ENCODE measurements around the gene ASCL5.

The ASCL5 gene

DNA sequence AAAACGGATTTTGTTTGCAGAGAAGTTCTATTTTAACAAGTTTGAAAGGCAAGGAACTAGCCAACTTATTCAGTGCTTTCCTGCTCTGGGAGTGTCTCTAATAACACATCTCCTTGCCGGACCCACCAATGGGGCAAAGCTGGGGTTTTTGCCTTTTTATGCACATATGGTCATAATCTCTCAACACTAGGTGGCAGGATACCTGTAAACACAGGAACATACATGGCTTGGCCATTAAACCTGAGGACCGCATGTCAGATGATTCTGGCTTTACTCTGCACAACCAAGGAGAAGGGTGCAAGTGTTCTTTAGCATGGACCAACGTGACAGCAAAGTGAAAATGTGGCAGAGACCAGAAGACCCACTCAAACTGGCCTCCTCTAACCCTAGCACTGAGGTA is 22.4 kb upstream of the ASCL5 start:
- Histone ChIP-seq H3K9ac (ENCODE audit: low read length) (no peak overlapping the region), H3K9me3 (ENCODE audit: insufficient read depth, low read length) (no peaks in the 10 kb centered on the region), H3K4me2 (ENCODE audit: low read depth, low read length, poor library complexity, severe bottlenecking) (no peak overlapping the region), H3K27me3 (ENCODE audit: low read length) (no peaks in the 10 kb centered on the region), H2AFZ (ENCODE audit: low read depth, low read length, severe bottlenecking) (no peak overlapping the region), H3K79me2 (ENCODE audit: insufficient read depth, low read length) (no peaks in the 10 kb centered on the region), H3K9me2 (replicated peaks; ENCODE audit: insufficient read depth, low read length) (no peaks in the 10 kb centered on the region), H3K4me3 (ENCODE audit: insufficient read depth, low read length, poor library complexity, severe bottlenecking) (no peak overlapping the region), H3F3A (ENCODE audit: insufficient read depth) (no peaks in the 10 kb centered on the region), H3K36me3 (ENCODE audit: low read length) (no peaks in the 10 kb centered on the region), H3K27ac (ENCODE audit: low read depth, low read length) (no peak overlapping the region), H4K20me1 (ENCODE audit: low read depth, low read length) (no peaks in the 10 kb centered on the region)
- no peak for TF ChIP-seq EZH2phosphoT487 (conservative IDR thresholded peaks at IDR 0.05; ENCODE audit: low read length)
- TF ChIP-seq, protein P1, sequence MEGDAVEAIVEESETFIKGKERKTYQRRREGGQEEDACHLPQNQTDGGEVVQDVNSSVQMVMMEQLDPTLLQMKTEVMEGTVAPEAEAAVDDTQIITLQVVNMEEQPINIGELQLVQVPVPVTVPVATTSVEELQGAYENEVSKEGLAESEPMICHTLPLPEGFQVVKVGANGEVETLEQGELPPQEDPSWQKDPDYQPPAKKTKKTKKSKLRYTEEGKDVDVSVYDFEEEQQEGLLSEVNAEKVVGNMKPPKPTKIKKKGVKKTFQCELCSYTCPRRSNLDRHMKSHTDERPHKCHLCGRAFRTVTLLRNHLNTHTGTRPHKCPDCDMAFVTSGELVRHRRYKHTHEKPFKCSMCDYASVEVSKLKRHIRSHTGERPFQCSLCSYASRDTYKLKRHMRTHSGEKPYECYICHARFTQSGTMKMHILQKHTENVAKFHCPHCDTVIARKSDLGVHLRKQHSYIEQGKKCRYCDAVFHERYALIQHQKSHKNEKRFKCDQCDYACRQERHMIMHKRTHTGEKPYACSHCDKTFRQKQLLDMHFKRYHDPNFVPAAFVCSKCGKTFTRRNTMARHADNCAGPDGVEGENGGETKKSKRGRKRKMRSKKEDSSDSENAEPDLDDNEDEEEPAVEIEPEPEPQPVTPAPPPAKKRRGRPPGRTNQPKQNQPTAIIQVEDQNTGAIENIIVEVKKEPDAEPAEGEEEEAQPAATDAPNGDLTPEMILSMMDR (IDR thresholded peaks at IDR 0.05; ENCODE audit: insufficient read depth, low read length, poor library complexity, severe bottlenecking), result peak; percentile 59

DNA sequence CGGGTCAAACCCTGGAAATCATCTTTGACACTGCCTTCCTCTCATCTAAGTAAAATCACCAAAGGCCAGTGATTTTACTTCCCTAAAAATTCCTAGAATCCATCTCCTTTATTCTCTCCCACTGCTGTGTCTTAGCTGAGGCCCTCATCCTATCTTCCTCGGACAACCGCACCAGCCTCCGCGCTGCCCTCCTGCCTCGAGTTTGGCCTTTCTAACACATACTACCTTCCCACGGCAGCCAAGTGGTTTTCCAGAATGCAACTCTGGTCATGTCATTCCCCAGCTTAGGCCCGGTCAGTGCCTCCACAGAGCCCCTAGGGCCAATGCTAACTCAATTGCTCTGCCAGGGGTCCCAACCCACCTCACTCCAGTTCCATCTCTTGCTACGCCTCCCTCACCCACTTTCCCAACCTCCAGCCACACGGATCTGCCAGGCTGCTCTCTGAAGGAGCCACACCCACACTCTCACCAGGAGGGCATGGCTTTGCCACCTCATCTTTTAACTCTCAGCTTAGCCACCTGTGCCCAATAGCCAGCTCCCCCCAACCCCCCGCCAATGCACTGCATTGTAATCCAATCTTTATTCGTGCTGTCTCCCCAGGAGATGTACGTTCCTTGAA is 20.5 kb upstream of the ASCL5 start:
- Histone ChIP-seq H3K27me3 (ENCODE audit: low read length) (no peaks in the 10 kb centered on the region), H3K27ac (ENCODE audit: low read depth, low read length) (no peak overlapping the region), H4K20me1 (ENCODE audit: low read depth, low read length) (no peaks in the 10 kb centered on the region), H3F3A (ENCODE audit: insufficient read depth) (no peaks in the 10 kb centered on the region), H2AFZ (ENCODE audit: low read depth, low read length, severe bottlenecking) (no peak overlapping the region), H3K4me2 (ENCODE audit: low read depth, low read length, poor library complexity, severe bottlenecking) (no peak overlapping the region), H3K4me3 (ENCODE audit: insufficient read depth, low read length, poor library complexity, severe bottlenecking) (no peak overlapping the region), H3K9ac (ENCODE audit: low read length) (no peak overlapping the region), H3K9me3 (ENCODE audit: insufficient read depth, low read length) (no peaks in the 10 kb centered on the region), H3K9me2 (replicated peaks; ENCODE audit: insufficient read depth, low read length) (no peaks in the 10 kb centered on the region), H3K36me3 (ENCODE audit: low read length) (no peaks in the 10 kb centered on the region), H3K79me2 (ENCODE audit: insufficient read depth, low read length) (no peaks in the 10 kb centered on the region)
- no peak for TF ChIP-seq EZH2phosphoT487 (conservative IDR thresholded peaks at IDR 0.05; ENCODE audit: low read length)
- TF ChIP-seq, protein P1 (IDR thresholded peaks at IDR 0.05; ENCODE audit: insufficient read depth, low read length, poor library complexity, severe bottlenecking), result no peak

DNA sequence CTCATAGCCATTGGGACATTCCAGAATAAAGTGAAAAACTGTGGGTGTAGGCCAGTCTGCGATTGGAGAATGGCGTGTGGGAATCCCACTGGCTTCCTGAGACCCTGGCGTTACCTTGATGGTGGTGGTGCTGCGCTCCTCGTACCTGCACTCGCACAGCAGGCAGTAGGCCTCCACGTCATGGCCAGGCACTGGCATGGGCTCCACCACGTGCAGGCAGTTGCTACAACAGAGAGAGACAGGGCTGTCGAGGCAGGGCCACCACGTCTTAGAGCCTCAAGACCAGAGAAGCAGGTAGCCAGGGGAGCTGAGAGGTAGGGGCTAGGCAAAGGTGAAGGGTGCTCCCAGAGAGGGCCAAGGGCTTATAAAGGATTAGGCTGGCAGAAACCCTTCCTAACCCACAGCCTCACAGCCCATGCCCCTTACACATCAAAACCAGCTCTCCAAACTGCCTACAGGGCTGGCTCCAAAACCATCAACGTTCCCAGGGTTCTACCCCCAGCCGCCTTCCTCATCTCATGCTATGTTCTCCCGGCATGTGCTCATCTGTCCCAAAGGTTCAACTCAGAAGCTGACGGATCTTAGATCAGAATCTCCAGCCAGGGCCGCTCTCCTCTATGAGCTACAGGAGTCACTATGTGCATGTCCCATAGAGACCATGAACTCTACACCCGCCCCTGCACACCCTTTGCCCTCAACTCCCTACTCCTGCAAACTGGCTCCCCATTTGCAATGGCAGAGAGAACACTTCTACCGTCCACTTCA is 19.8 kb upstream of the ASCL5 start:
- Histone ChIP-seq H3K9me3 (ENCODE audit: insufficient read depth, low read length) (no peaks in the 10 kb centered on the region), H3K36me3 (ENCODE audit: low read length) (no peaks in the 10 kb centered on the region), H3K4me3 (ENCODE audit: insufficient read depth, low read length, poor library complexity, severe bottlenecking) (no peak overlapping the region), H2AFZ (ENCODE audit: low read depth, low read length, severe bottlenecking) (no peak overlapping the region), H3K9me2 (replicated peaks; ENCODE audit: insufficient read depth, low read length) (no peaks in the 10 kb centered on the region), H3K79me2 (ENCODE audit: insufficient read depth, low read length) (no peaks in the 10 kb centered on the region), H3K9ac (ENCODE audit: low read length) (no peak overlapping the region), H3F3A (ENCODE audit: insufficient read depth) (no peaks in the 10 kb centered on the region), H3K27me3 (ENCODE audit: low read length) (no peaks in the 10 kb centered on the region), H3K27ac (ENCODE audit: low read depth, low read length) (no peak overlapping the region), H4K20me1 (ENCODE audit: low read depth, low read length) (no peaks in the 10 kb centered on the region), H3K4me2 (ENCODE audit: low read depth, low read length, poor library complexity, severe bottlenecking) (no peak overlapping the region)
- no peak for TF ChIP-seq EZH2phosphoT487 (conservative IDR thresholded peaks at IDR 0.05; ENCODE audit: low read length)
- TF ChIP-seq, protein P1 (IDR thresholded peaks at IDR 0.05; ENCODE audit: insufficient read depth, low read length, poor library complexity, severe bottlenecking), result no peak
